NCI-H446 treated with DMSO at 0.1 percent for 48 hours (cell line): ENCODE data around the gene TEPSIN.

ENCODE experiments used
- DNase-seq: peaks from one replicate; lab custom pipeline; 2025; lab: John Stamatoyannopoulos, UW

The TEPSIN gene

GRCh38 chr17:81183807-81184206, 55.0 kb downstream of the TEPSIN start:
- no peak for DNase-seq

- DNase-seq = no peak
These were observed 55.5 kb downstream of the TEPSIN start for GRCh38 chr17:81183316-81183715.

- no peak for DNase-seq
These were observed 56.3 kb downstream of the TEPSIN start for GRCh38 chr17:81182596-81182995.

GRCh38 chr17:81181811-81182185, 57.1 kb downstream of the TEPSIN start:
- no peak for DNase-seq

- DNase-seq = no peak
These were observed 57.7 kb downstream of the TEPSIN start for GRCh38 chr17:81180836-81181810.

- DNase-seq = no peak
These were observed 59.0 kb downstream of the TEPSIN start for GRCh38 chr17:81179861-81180260.

GRCh38 chr17:81179220-81179619, 59.6 kb downstream of the TEPSIN start:
- no peak for DNase-seq
